IPS-NIHi7 (cell line): ENCODE measurements around the gene MMP11.

Experiments used
- DNase-seq: peaks from one replicate; pipeline ENCODE4 v3.0.0; 2012; ENCODE audit warnings: mixed read lengths; ENCODE audit errors: extremely low spot score

The MMP11 gene

GRCh38 chr22:23760056-23760455, 12.6 kb upstream of the MMP11 start:
- no peak for DNase-seq

- peak; percentile 65 for DNase-seq
Measured at GRCh38 chr22:23762842-23763578, 9.6 kb upstream of the MMP11 start, which contains the start of gene C22orf15. TSS of gene C22orf15 (plus strand) at chr22:23762990. CDS start at chr22:23763307, 317 bp downstream.

GRCh38 chr22:23763579-23763945, 9.1 kb upstream of the MMP11 start:
- peak; percentile 50 for DNase-seq

GRCh38 chr22:23763954-23764353, 8.7 kb upstream of the MMP11 start:
- no peak for DNase-seq

GRCh38 chr22:23764899-23765881, 7.5 kb upstream of the MMP11 start:
- no peak for DNase-seq

- peak; percentile 37 for DNase-seq
Measured at GRCh38 chr22:23767303-23767672, 5.4 kb upstream of the MMP11 start.

- DNase-seq, result peak; percentile 81
Measured at GRCh38 chr22:23767673-23768548, 4.7 kb upstream of the MMP11 start, which contains the start of gene CHCHD10. TSS of gene CHCHD10 (minus strand) at chr22:23767972. CDS start at chr22:23767874, 98 bp downstream.

GRCh38 chr22:23769321-23769965, 3.2 kb upstream of the MMP11 start:
- DNase-seq, result no peak

- DNase-seq, result no peak
Measured at GRCh38 chr22:23772315-23772648, 367 bp upstream of the MMP11 start.

GRCh38 chr22:23773483-23774113, 949 bp downstream of the MMP11 start:
- no peak for DNase-seq

GRCh38 chr22:23774114-23774921, 1.7 kb downstream of the MMP11 start:
- DNase-seq, result no peak

GRCh38 chr22:23774922-23775436, 2.3 kb downstream of the MMP11 start:
- no peak for DNase-seq

GRCh38 chr22:23775779-23776375, 3.2 kb downstream of the MMP11 start:
- no peak for DNase-seq

GRCh38 chr22:23777776-23778576, 5.3 kb downstream of the MMP11 start:
- DNase-seq, result no peak

GRCh38 chr22:23778577-23778900, 5.9 kb downstream of the MMP11 start:
- no peak for DNase-seq

- DNase-seq, result no peak
Measured at GRCh38 chr22:23779083-23779482, 6.4 kb downstream of the MMP11 start.

- no peak for DNase-seq
Measured at GRCh38 chr22:23779731-23780130, 7.1 kb downstream of the MMP11 start.

GRCh38 chr22:23780146-23780748, 7.6 kb downstream of the MMP11 start:
- no peak for DNase-seq
